Ovary (tissue), 9 donors: ENCODE results near the gene IFIT1B. TPM values are rescaled to one million over a fixed set of nuclear protein-coding genes. Genes with fewer than 3 reads are reported as not detected.

Experiments
- DNase-seq, 5 donors: peaks; one replicate each; pipeline ENCODE4 v3.0.0-alpha.2; 2019 to 2020
- H3K27ac ChIP-seq, 2 donors: fragments of 200-600 bp; one replicate each; pipeline versions ENCODE4 v1.5.1 to v1.8.0; 2019 to 2022
- H3K27me3 ChIP-seq: fragments of 200-600 bp; one replicate; pipeline ENCODE4 v1.8.0; 2022
- H3K36me3 ChIP-seq: fragments of 200-600 bp; sonication (generic); one replicate; pipeline ENCODE4 v1.5.1; 2019
- H3K4me1 ChIP-seq: one replicate; pipeline ENCODE4 v1.8.1; 2013; ENCODE audit warnings: mild to moderate bottlenecking, moderate library complexity; ENCODE audit not compliant: insufficient read depth
- H3K4me3 ChIP-seq: fragments of 200-600 bp; sonication (generic); one replicate; pipeline ENCODE4 v1.5.1; 2017
- H3K9me3 ChIP-seq, 2 donors: fragments of 200-600 bp in 1 of 2; sonication (generic) in 1 of 2; one replicate each; pipeline versions ENCODE4 v1.5.1 to v1.8.1; 2013 to 2019; ENCODE audit warnings: mild to moderate bottlenecking in 1 of 2, moderate library complexity in 1 of 2
- CTCF ChIP-seq, 3 donors: fragments of 450-650 bp in 2 of 3; fragments of 200-600 bp in 1 of 3; IDR thresholded peaks; one replicate each; pipeline versions ENCODE4 v1.5.1 to v1.8.0; 2016 to 2022; ENCODE audit warnings: antibody characterized with exemption in 3 of 3, mild to moderate bottlenecking in 1 of 3
- EP300 ChIP-seq: sonication (generic); formaldehyde crosslinking; IDR thresholded peaks from one replicate; pipeline ENCODE4 v1.6.1; 2017; ENCODE audit warnings: antibody characterized with exemption
- POLR2A ChIP-seq: fragments of 450-650 bp; IDR thresholded peaks from one replicate; pipeline ENCODE4 v1.6.1; 2017; ENCODE audit warnings: antibody characterized with exemption, mild to moderate bottlenecking, moderate library complexity
- WGBS, 3 donors: extraction: QIAGEN DNeasy Blood & Tissue Kit in 1 of 3; methylation state at CpG; one replicate each; pipeline versions ENCODE4 v1.1.5 to v1.1.7; 2013 to 2017; 5-methylcytosine and 5-hydroxymethylcytosine counted together
- intact Hi-C, 4 donors: fragments of 100-400 bp; cut with DNase I; formaldehyde crosslinking; loops; one replicate each; pipeline versions ENCODE4 v1.11.0 to v1.15.1; 2022 to 2023
- polyA plus RNA-seq, 2 donors: library from polyadenylated mRNA; stranded (reverse); fragments of 200-250 nt in 1 of 2; fragments of 350-450 nt in 1 of 2; fragmentation: Illumina TruSeq in 1 of 2; extraction: RNeasy Lipid Tissue Mini Kit (QIAGEN cat#74804) in 1 of 2; gene quantifications; one replicate each; pipeline ENCODE4 v1.2.3, GENCODE V29; 2013 to 2014
- total RNA-seq, 7 donors: library from RNA; depleted of rRNA in 2 of 7; stranded (reverse); fragments of >200 nt in 2 of 7; fragmentation: NEBNext Ultra II Directional in 3 of 7; extraction: Animal tissue kit (Norgen Biotek cat#: 25700) in 3 of 7; gene quantifications; one replicate each; pipeline versions ENCODE4 v1.1.0 to v1.2.4, GENCODE V29; 2016 to 2023
- donor health status: DM: no; HTN: no; CAD: no; lungs with moderate emphysema.
- donor health status: DM: no; HTN: no; CAD: no.
- donor health status: Bipolar disorder and iron deficiency.
- donor health status: DM: yes; HTN: yes; CAD: no.
- donor health status: DM: no; HTN: no; CAD: no.
- donor health status: DM: yes; HTN: yes; CAD: no.

The IFIT1B gene
- total and polyA plus RNA-seq, 9 donors = 0.18 TPM; not detected in 8

- Histone ChIP-seq H3K36me3 (no peaks in the 10 kb centered on the region), H3K4me1 (peaks cover 5% of the 10 kb centered on the region), H3K27ac (no peak overlapping the region), H3K4me3 (no peak overlapping the region), H3K27me3 (no peaks in the 10 kb centered on the region), H3K9me3 (no peaks in the 10 kb centered on the region)
- DNase-seq = no peak
- no peak for TF ChIP-seq EP300
- TF ChIP-seq POLR2A = no peak
- no peak for TF ChIP-seq CTCF (IDR thresholded peaks at IDR 0.05)
- 96 to 97% (median 96%) methylated on average over 2 of the region's 2 CpGs for WGBS, 3 donors
- intact Hi-C loops = no loop called here
Observed at GRCh38 chr10:89395141-89395540, 17.3 kb downstream of the IFIT1B start.

- no peak for TF ChIP-seq EP300
- TF ChIP-seq CTCF (IDR thresholded peaks at IDR 0.05) = no peak
- TF ChIP-seq POLR2A = no peak
- 38 to 65% (median 44%) methylated on average over 5 of the region's 5 CpGs for WGBS, 3 donors
- intact Hi-C loops = no loop called here
- Histone ChIP-seq H3K27me3 (no peaks in the 10 kb centered on the region), H3K36me3 (no peaks in the 10 kb centered on the region), H3K4me1 (peaks cover 5% of the 10 kb centered on the region), H3K9me3 (no peaks in the 10 kb centered on the region), H3K27ac (no peak overlapping the region), H3K4me3 (no peak overlapping the region)
- no peak for DNase-seq
Observed at GRCh38 chr10:89398003-89398749, 20.3 kb downstream of the IFIT1B start.

GRCh38 chr10:89399956-89400355, 22.1 kb downstream of the IFIT1B start:
- DNase-seq = no peak
- 96 to 97% (median 97%) methylated on average over 1 of the region's 1 CpG for WGBS, 3 donors
- Histone ChIP-seq H3K27me3 (no peaks in the 10 kb centered on the region), H3K36me3 (no peaks in the 10 kb centered on the region), H3K4me3 (no peak overlapping the region), H3K27ac (no peak overlapping the region), H3K4me1 (peaks cover 5% of the 10 kb centered on the region), H3K9me3 (no peaks in the 10 kb centered on the region)
- no peak for TF ChIP-seq CTCF (IDR thresholded peaks at IDR 0.05)
- no peak for TF ChIP-seq EP300
- TF ChIP-seq POLR2A = no peak
- intact Hi-C loops = no loop called here

GRCh38 chr10:89403043-89403442, 25.2 kb downstream of the IFIT1B start:
- H3K9me3 ChIP-seq = no peaks in the 10 kb centered on the region
- TF ChIP-seq EP300 (no peak), POLR2A (no peak), CTCF (IDR thresholded peaks at IDR 0.05) (no peak)
- no peaks in the 10 kb centered on the region for H3K27me3 ChIP-seq
- H3K4me1 ChIP-seq = no peaks in the 10 kb centered on the region
- no peak overlapping the region for H3K27ac ChIP-seq
- 93 to 97% (median 95%) methylated on average over 2 of the region's 2 CpGs for WGBS, 3 donors
- intact Hi-C loops = no loop called here
- H3K36me3 ChIP-seq = no peaks in the 10 kb centered on the region
- H3K4me3 ChIP-seq = no peak overlapping the region
- no peak for DNase-seq
